ENCODE data around the gene RPIA. TPM values are rescaled to one million over a fixed set of nuclear protein-coding genes. Genes with fewer than 3 reads are reported as not detected.

The RPIA gene
- total RNA-seq, 1 experiment from 2014 or later, result 10.7 TPM

- H2AFZ ChIP-seq (ENCODE audit: low read length), result peak overlapping the region; percentile 84
- H3K4me1 ChIP-seq (ENCODE audit: insufficient read depth, low read length), result peaks cover 14% of the 10 kb centered on the region; the same call in 1 of the 2 replicates
- H3K9me3 ChIP-seq (ENCODE audit: low read length), result no peaks in the 10 kb centered on the region
- CTCF ChIA-PET, result no interaction called here
- POLR2A ChIA-PET (ENCODE audit: unreplicated experiment), result interaction anchor here (0.7 kb wide), 1 partner anchor 9 kb away, joined by 4 read pairs; no protein-coding TSS in a partner anchor
- TSS peak; percentile 39 for BruUV-seq (replicated peaks)
- H3K4me3 ChIP-seq (ENCODE audit: low read length), result peak overlapping the region; percentile 80
- peak overlapping the region; percentile 84 for H3K9ac ChIP-seq (ENCODE audit: low read length)
- no peaks in the 10 kb centered on the region for H3K27me3 ChIP-seq (ENCODE audit: low read length)
- H3K9me2 ChIP-seq (replicated peaks; ENCODE audit: low read length), result no peaks in the 10 kb centered on the region
- no peaks in the 10 kb centered on the region for H3F3A ChIP-seq (ENCODE audit: low read length, unreplicated experiment)
- TF ChIP-seq CTCF (conservative IDR thresholded peaks at IDR 0.05; ENCODE audit: low read depth, low read length) (no peak), EZH2phosphoT487 (IDR thresholded peaks at IDR 0.05; ENCODE audit: borderline replicate concordance, low read length) (no peak), EZH2 (IDR thresholded peaks at IDR 0.05; ENCODE audit: low read length, unreplicated experiment) (no peak)
- peak overlapping the region; percentile 99 for H3K4me2 ChIP-seq (ENCODE audit: low read length)
- H3K36me3 ChIP-seq (ENCODE audit: low read depth, low read length), result 0 out of 2 replicates have a peak, but pooled peaks cover 2% of the 10 kb centered on the region
- ATAC-seq, result no peak
- peak overlapping the region; percentile 23; the same call in 1 of the 2 replicates for H3K27ac ChIP-seq (ENCODE audit: low read length)
- peaks cover 58% of the 10 kb centered on the region for H3K79me2 ChIP-seq (ENCODE audit: low read length)
- intact Hi-C loops (cut with micrococcal nuclease), result no loop called here
- peaks cover 11% of the 10 kb centered on the region; the same call in 1 of the 2 replicates for H4K20me1 ChIP-seq (ENCODE audit: low read length)
- peak; percentile 11 for DNase-seq
Observed at GRCh38 chr2:88692187-88692586, 714 bp downstream of the RPIA start.

- no peak for ATAC-seq
- no peak for TF ChIP-seq EZH2 (IDR thresholded peaks at IDR 0.05; ENCODE audit: low read length, unreplicated experiment)
- no peak for TF ChIP-seq CTCF (conservative IDR thresholded peaks at IDR 0.05; ENCODE audit: low read depth, low read length)
- TF ChIP-seq EZH2phosphoT487 (IDR thresholded peaks at IDR 0.05; ENCODE audit: borderline replicate concordance, low read length), result no peak
- no peaks in the 10 kb centered on the region for H3F3A ChIP-seq (ENCODE audit: low read length, unreplicated experiment)
- H3K36me3 ChIP-seq (ENCODE audit: low read depth, low read length), result peaks cover 7% of the 10 kb centered on the region; the same call in 1 of the 2 replicates
- no peak overlapping the region for H3K4me2 ChIP-seq (ENCODE audit: low read length)
- H4K20me1 ChIP-seq (ENCODE audit: low read length), result peaks cover 17% of the 10 kb centered on the region; the same call in 1 of the 2 replicates
- no peaks in the 10 kb centered on the region for H3K27me3 ChIP-seq (ENCODE audit: low read length)
- peaks cover 76% of the 10 kb centered on the region for H3K79me2 ChIP-seq (ENCODE audit: low read length)
- no peaks in the 10 kb centered on the region for H3K9me3 ChIP-seq (ENCODE audit: low read length)
- peaks cover 14% of the 10 kb centered on the region; the same call in 1 of the 2 replicates for H3K4me1 ChIP-seq (ENCODE audit: insufficient read depth, low read length)
- no peak overlapping the region for H3K9ac ChIP-seq (ENCODE audit: low read length)
- H2AFZ ChIP-seq (ENCODE audit: low read length), result no peak overlapping the region
- DNase-seq, result no peak
- intact Hi-C loops (cut with micrococcal nuclease), result no loop called here
- H3K4me3 ChIP-seq (ENCODE audit: low read length), result no peak overlapping the region
- H3K9me2 ChIP-seq (replicated peaks; ENCODE audit: low read length), result no peaks in the 10 kb centered on the region
- ChIA-PET POLR2A (ENCODE audit: unreplicated experiment) (no interaction called here), CTCF (no interaction called here)
- no TSS peak for BruUV-seq (replicated peaks)
- H3K27ac ChIP-seq (ENCODE audit: low read length), result no peak overlapping the region
Observed at GRCh38 chr2:88693911-88694414, 2.5 kb downstream of the RPIA start.

- Histone ChIP-seq H3K79me2 (ENCODE audit: low read length) (peaks cover 75% of the 10 kb centered on the region), H3K9me3 (ENCODE audit: low read length) (no peaks in the 10 kb centered on the region), H3F3A (ENCODE audit: low read length, unreplicated experiment) (no peaks in the 10 kb centered on the region), H3K4me2 (ENCODE audit: low read length) (no peak overlapping the region), H3K9ac (ENCODE audit: low read length) (no peak overlapping the region), H3K27me3 (ENCODE audit: low read length) (no peaks in the 10 kb centered on the region), H3K27ac (ENCODE audit: low read length) (no peak overlapping the region), H3K4me1 (ENCODE audit: insufficient read depth, low read length) (peaks cover 8% of the 10 kb centered on the region; the same call in 1 of the 2 replicates), H3K36me3 (ENCODE audit: low read depth, low read length) (peaks cover 12% of the 10 kb centered on the region), H3K4me3 (ENCODE audit: low read length) (no peak overlapping the region), H4K20me1 (ENCODE audit: low read length) (peaks cover 17% of the 10 kb centered on the region; the same call in 1 of the 2 replicates), H3K9me2 (replicated peaks; ENCODE audit: low read length) (no peaks in the 10 kb centered on the region), H2AFZ (ENCODE audit: low read length) (no peak overlapping the region)
- no peak for DNase-seq
- ChIA-PET CTCF (no interaction called here), POLR2A (ENCODE audit: unreplicated experiment) (no interaction called here)
- BruUV-seq (replicated peaks), result no TSS peak
- TF ChIP-seq EZH2 (IDR thresholded peaks at IDR 0.05; ENCODE audit: low read length, unreplicated experiment), result no peak
- TF ChIP-seq EZH2phosphoT487 (IDR thresholded peaks at IDR 0.05; ENCODE audit: borderline replicate concordance, low read length), result no peak
- no peak for TF ChIP-seq CTCF (conservative IDR thresholded peaks at IDR 0.05; ENCODE audit: low read depth, low read length)
- no peak for ATAC-seq
- intact Hi-C loops (cut with micrococcal nuclease), result no loop called here
Observed at GRCh38 chr2:88696611-88697010, 5.1 kb downstream of the RPIA start.

Measured in PC-3 (cell line).